ENCODE results near the gene FOXP3.

DNA sequence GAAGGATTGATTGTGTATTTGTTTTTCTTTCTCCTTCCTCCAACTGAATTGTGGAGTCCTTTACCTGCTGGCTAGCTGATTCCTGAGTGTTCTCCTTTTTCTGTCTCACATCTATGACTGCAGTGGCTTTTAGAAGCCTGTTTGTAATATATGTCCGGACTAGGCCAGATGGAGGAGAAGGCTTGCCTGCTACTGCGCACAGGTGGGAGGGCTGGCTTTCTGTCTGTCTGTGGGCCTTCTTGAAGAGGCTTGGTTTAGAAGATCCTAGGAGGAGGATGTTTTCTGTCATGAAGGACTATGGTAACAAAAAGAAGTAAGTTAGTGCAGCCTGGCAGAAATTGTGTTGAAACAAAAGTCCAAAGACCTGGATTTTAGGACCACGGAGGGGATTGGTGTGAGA lies 13.6 kb upstream of the FOXP3 start:
- TF ChIP-seq, protein P1, sequence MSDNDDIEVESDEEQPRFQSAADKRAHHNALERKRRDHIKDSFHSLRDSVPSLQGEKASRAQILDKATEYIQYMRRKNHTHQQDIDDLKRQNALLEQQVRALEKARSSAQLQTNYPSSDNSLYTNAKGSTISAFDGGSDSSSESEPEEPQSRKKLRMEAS (IDR thresholded peaks at IDR 0.05): no peak
- TF ChIP-seq, protein P2, sequence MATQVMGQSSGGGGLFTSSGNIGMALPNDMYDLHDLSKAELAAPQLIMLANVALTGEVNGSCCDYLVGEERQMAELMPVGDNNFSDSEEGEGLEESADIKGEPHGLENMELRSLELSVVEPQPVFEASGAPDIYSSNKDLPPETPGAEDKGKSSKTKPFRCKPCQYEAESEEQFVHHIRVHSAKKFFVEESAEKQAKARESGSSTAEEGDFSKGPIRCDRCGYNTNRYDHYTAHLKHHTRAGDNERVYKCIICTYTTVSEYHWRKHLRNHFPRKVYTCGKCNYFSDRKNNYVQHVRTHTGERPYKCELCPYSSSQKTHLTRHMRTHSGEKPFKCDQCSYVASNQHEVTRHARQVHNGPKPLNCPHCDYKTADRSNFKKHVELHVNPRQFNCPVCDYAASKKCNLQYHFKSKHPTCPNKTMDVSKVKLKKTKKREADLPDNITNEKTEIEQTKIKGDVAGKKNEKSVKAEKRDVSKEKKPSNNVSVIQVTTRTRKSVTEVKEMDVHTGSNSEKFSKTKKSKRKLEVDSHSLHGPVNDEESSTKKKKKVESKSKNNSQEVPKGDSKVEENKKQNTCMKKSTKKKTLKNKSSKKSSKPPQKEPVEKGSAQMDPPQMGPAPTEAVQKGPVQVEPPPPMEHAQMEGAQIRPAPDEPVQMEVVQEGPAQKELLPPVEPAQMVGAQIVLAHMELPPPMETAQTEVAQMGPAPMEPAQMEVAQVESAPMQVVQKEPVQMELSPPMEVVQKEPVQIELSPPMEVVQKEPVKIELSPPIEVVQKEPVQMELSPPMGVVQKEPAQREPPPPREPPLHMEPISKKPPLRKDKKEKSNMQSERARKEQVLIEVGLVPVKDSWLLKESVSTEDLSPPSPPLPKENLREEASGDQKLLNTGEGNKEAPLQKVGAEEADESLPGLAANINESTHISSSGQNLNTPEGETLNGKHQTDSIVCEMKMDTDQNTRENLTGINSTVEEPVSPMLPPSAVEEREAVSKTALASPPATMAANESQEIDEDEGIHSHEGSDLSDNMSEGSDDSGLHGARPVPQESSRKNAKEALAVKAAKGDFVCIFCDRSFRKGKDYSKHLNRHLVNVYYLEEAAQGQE (IDR thresholded peaks at IDR 0.05; ENCODE audit: low read depth): no peak
- no peak for TF ChIP-seq TCF12 (IDR thresholded peaks at IDR 0.05; ENCODE audit: low read depth)

Data from Ishikawa (cell line).